AG04449 (cell line): Measurements from ENCODE around the gene CHCHD10.

ENCODE experiments used
- CTCF ChIA-PET: fragments of 350-600 bp; formaldehyde crosslinking; extraction: SDS; loops from one replicate; lab custom pipeline; 2021; ENCODE audit warnings: antibody characterized with exemption; lab: Yijun Ruan, JAX
- POLR2A ChIA-PET: fragments of 400-600, 350-600 bp; formaldehyde crosslinking; extraction: SDS; loops from one replicate; lab custom pipeline; 2020; ENCODE audit warnings: antibody characterized with exemption, inconsistent platforms; lab: Yijun Ruan, JAX
- DNase-seq: peaks from one replicate; pipeline ENCODE4 v3.0.0-alpha.2; 2010; ENCODE audit warnings: low read depth, low spot score
- H3K4me3 ChIP-seq: 2 replicates; pipeline ENCODE4 v1.5.1; 2011; ENCODE audit warnings: low read depth, mild to moderate bottlenecking, control low read depth, low read length
- CTCF ChIP-seq: IDR thresholded peaks from one replicate; pipeline ENCODE4 v1.5.1; 2011; ENCODE audit warnings: mild to moderate bottlenecking, moderate library complexity, low read length, control low read depth, inconsistent platforms; ENCODE audit not compliant: insufficient read depth; ENCODE audit errors: missing control alignments

The CHCHD10 gene

GRCh38 chr22:23800297-23801237 is 32.8 kb upstream of the CHCHD10 start:
- no peak overlapping the region for H3K4me3 ChIP-seq
- no peak for TF ChIP-seq CTCF
- DNase-seq, result no peak
- ChIA-PET POLR2A (no interaction called here), CTCF (no interaction called here)

- TF ChIP-seq CTCF, result no peak
- ChIA-PET CTCF (no interaction called here), POLR2A (no interaction called here)
- H3K4me3 ChIP-seq, result no peak overlapping the region
- DNase-seq, result no peak
Observed at GRCh38 chr22:23796461-23796860, 28.7 kb upstream of the CHCHD10 start.

- DNase-seq, result no peak
- ChIA-PET CTCF (interaction anchor here (1.2 kb wide), 1 partner anchor 57 kb away, joined by 3 read pairs; no protein-coding TSS in a partner anchor), POLR2A (no interaction called here)
- no peak overlapping the region for H3K4me3 ChIP-seq
- TF ChIP-seq CTCF, result no peak
Observed at GRCh38 chr22:23793326-23793725, 25.6 kb upstream of the CHCHD10 start.

GRCh38 chr22:23791738-23792645 is 24.2 kb upstream of the CHCHD10 start:
- H3K4me3 ChIP-seq, result no peak overlapping the region
- ChIA-PET POLR2A (no interaction called here), CTCF (interaction anchor here (1.2 kb wide), 1 partner anchor 59 kb away, joined by 3 read pairs; no protein-coding TSS in a partner anchor)
- DNase-seq, result no peak
- TF ChIP-seq CTCF, result no peak

- no peak for DNase-seq
- TF ChIP-seq CTCF, result no peak
- no peak overlapping the region for H3K4me3 ChIP-seq
- ChIA-PET CTCF (interaction anchor here (3.4 kb wide), 1 partner anchor 59 kb away, joined by 11 read pairs; no protein-coding TSS in a partner anchor), POLR2A (no interaction called here)
Observed at GRCh38 chr22:23790819-23791737, 23.3 kb upstream of the CHCHD10 start.
